K562 (cell line): ENCODE data around the gene PACS1. TPM values are rescaled to one million over a fixed set of nuclear protein-coding genes. Genes with fewer than 3 reads are reported as not detected.

ENCODE experiments used
- ATF6 ChIP-seq: sonication (generic); formaldehyde crosslinking; IDR thresholded peaks from 2 replicates; pipeline ENCODE4 v1.4.0; 2020; ENCODE audit warnings: mild to moderate bottlenecking, missing genetic modification reagents
- CAMTA2 ChIP-seq: fragments of 250-450 bp; sonication (Bioruptor Pico); conservative IDR thresholded peaks from 2 replicates; pipeline ENCODE4 v1.5.1; 2022
- CSDE1 ChIP-seq, 2 experiments: fragments of 450-650 bp; IDR thresholded peaks; 2 replicates each; pipeline ENCODE4 v1.6.1; 2016; ENCODE audit warnings: mild to moderate bottlenecking in 1 of 2
- E2F1 ChIP-seq: sonication (generic); formaldehyde crosslinking; IDR thresholded peaks from 2 replicates; pipeline ENCODE4 v1.8.1; 2023; ENCODE audit warnings: mild to moderate bottlenecking, missing genetic modification reagents, moderate library complexity
- ESRRA ChIP-seq: fragments of 450-650 bp; IDR thresholded peaks from 2 replicates; pipeline ENCODE4 v1.6.1; 2014; ENCODE audit warnings: low read depth, mild to moderate bottlenecking, moderate library complexity, borderline replicate concordance
- FOXM1 ChIP-seq, 2 experiments: fragments of 450-650 bp in 1 of 2; sonication (generic) in 1 of 2; formaldehyde crosslinking in 1 of 2; IDR thresholded peaks; 2 replicates each; pipeline versions ENCODE4 v1.6.1 to v1.9.0; 2017 to 2022; ENCODE audit warnings: low read depth in 2 of 2, mild to moderate bottlenecking in 2 of 2, missing genetic modification reagents in 1 of 2, moderate library complexity in 1 of 2
- IRF2 ChIP-seq: sonication (generic); formaldehyde crosslinking; IDR thresholded peaks from 2 replicates; pipeline ENCODE4 v1.8.1; 2022; ENCODE audit warnings: mild to moderate bottlenecking, missing genetic modification reagents
- MEF2D ChIP-seq: conservative IDR thresholded peaks from 2 replicates; pipeline ENCODE4 v1.6.1; 2016; ENCODE audit warnings: low read depth, missing genetic modification characterization, missing compliant biosample characterization
- RBBP5 ChIP-seq: fragments of 200-600 bp; sonication (generic); IDR thresholded peaks from 2 replicates; pipeline ENCODE4 v1.6.1; 2012; ENCODE audit warnings: borderline replicate concordance, mild to moderate bottlenecking, low read length, control low read depth, inconsistent platforms; ENCODE audit not compliant: insufficient read depth, poor library complexity, severe bottlenecking
- SOX6 ChIP-seq: fragments of 450-650 bp; IDR thresholded peaks from 2 replicates; pipeline ENCODE4 v1.6.1; 2014; ENCODE audit warnings: mild to moderate bottlenecking
- STAT5B ChIP-seq: fragments of 250-450 bp; sonication (Bioruptor Pico); IDR thresholded peaks from 2 replicates; pipeline ENCODE4 v1.8.0; 2021; ENCODE audit warnings: mild to moderate bottlenecking, inconsistent platforms
- TSC22D4 ChIP-seq: fragments of 450-650 bp; IDR thresholded peaks from 2 replicates; pipeline ENCODE4 v1.6.1; 2016; ENCODE audit warnings: missing genetic modification characterization, missing biosample characterization, control low read depth
- ZNF444 ChIP-seq: fragments of 250-450 bp; sonication (Bioruptor Pico); IDR thresholded peaks from 2 replicates; pipeline ENCODE4 v1.4.0; 2020; ENCODE audit warnings: mild to moderate bottlenecking, moderate library complexity
- polyA plus RNA-seq, 8 experiments: library from polyadenylated mRNA; depleted of rRNA in 4 of 8; stranded (reverse) in 5 of 8; unstranded in 3 of 8; fragments of >200 nt; fragmentation: Nextera tagmentation in 2 of 8; fragmentation: Illumina TruSeq in 1 of 8; extraction: Ambion mirVana in 2 of 8; extraction: Trizol in 1 of 8; gene quantifications; 2 replicates each; pipeline versions ENCODE4 v1.2.1 to v1.2.3, GENCODE V29; 2011 to 2014; ENCODE audit warnings: inconsistent platforms in 1 of 8, missing spikeins in 1 of 8
- total RNA-seq, 7 experiments: library from RNA; depleted of rRNA in 6 of 7; stranded (reverse); fragments of >200 nt in 6 of 7; fragmentation: Illumina TruSeq in 2 of 7; extraction: Trizol in 2 of 7; gene quantifications; 2 replicates each; pipeline versions ENCODE4 v1.2.1 to v1.2.3, GENCODE V29; 2011 to 2021; ENCODE audit warnings: low replicate concordance in 1 of 7
- TF ChIP-seq, protein P1 (sequence below), 3 experiments: fragments of 200-800 bp in 1 of 3; fragments of 250-450 bp in 1 of 3; fragments of 450-650 bp in 1 of 3; sonication (Bioruptor Pico) in 1 of 3; sonication (Bioruptor generic) in 1 of 3; formaldehyde crosslinking in 1 of 3; IDR thresholded peaks; 2 replicates each; pipeline versions ENCODE4 v1.6.1 to v1.8.0; 2016 to 2022; ENCODE audit warnings: mild to moderate bottlenecking in 2 of 3, missing genetic modification characterization in 2 of 3, missing compliant biosample characterization in 1 of 3, moderate library complexity in 1 of 3
- TF ChIP-seq, protein P2 (sequence below): sonication (generic); formaldehyde crosslinking; IDR thresholded peaks from 2 replicates; pipeline ENCODE4 v1.8.1; 2022; ENCODE audit warnings: missing genetic modification reagents
- TF ChIP-seq, protein P3 (sequence below), 2 experiments: fragments of 450-650 bp in 1 of 2; sonication (generic) in 1 of 2; formaldehyde crosslinking in 1 of 2; IDR thresholded peaks in 1 of 2; conservative IDR thresholded peaks in 1 of 2; 2 replicates each; pipeline versions ENCODE4 v1.6.1 to v1.8.1; 2016 to 2023; ENCODE audit warnings: mild to moderate bottlenecking in 2 of 2, moderate library complexity in 2 of 2, inconsistent platforms in 1 of 2, missing genetic modification reagents in 1 of 2

Gene PACS1
- total and polyA plus RNA-seq, 9 of the 15 experiments (the other 6 are each of a cell fraction or from before 2014, with no cell fraction given) = 0.34 to 28.1 (median 8.5) TPM

DNA sequence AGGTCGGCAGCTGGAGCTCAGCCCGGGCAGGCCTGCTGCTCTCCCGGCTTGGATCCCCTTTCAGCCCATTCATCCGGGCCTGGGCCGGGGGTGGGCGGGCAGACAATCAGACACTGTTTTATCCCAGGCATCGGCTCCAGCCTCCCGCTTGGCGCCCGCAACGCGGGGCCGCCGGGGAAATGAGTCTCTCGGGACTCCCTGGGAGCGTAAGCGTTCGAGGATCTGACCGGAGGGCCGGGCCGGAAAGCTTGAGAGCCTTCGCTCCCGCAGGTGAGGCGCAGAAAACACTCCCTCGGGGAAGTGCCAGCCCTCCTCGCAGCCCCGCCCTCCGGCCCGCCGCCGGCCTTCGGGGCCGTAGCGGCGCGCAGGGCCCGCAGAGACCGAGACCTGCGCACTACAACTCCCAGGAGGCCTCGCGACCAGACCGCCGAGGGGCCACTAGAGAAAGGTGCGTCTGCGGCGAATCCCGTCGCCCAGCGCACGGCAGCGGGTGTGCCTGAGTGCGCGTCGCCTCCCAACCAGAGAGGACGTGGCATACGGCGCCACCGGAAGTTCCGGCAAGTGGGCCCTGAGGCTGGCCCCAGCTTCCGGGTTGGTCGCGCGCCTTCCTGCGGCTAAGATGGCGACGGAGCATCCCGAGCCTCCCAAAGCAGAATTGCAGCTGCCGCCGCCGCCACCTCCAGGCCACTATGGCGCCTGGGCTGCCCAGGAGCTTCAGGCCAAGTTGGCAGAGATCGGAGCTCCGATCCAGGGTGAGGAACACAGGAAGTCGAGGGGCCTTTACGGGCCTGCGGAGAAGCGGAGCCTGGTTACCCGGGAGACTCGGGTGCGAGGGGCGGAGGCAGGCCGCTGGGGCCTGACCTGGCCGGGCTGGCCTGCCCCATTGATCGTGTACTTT, 18.1 kb upstream of the PACS1 start, which contains the start of gene SF3B2 (continued):
- TF ChIP-seq, protein P1, sequence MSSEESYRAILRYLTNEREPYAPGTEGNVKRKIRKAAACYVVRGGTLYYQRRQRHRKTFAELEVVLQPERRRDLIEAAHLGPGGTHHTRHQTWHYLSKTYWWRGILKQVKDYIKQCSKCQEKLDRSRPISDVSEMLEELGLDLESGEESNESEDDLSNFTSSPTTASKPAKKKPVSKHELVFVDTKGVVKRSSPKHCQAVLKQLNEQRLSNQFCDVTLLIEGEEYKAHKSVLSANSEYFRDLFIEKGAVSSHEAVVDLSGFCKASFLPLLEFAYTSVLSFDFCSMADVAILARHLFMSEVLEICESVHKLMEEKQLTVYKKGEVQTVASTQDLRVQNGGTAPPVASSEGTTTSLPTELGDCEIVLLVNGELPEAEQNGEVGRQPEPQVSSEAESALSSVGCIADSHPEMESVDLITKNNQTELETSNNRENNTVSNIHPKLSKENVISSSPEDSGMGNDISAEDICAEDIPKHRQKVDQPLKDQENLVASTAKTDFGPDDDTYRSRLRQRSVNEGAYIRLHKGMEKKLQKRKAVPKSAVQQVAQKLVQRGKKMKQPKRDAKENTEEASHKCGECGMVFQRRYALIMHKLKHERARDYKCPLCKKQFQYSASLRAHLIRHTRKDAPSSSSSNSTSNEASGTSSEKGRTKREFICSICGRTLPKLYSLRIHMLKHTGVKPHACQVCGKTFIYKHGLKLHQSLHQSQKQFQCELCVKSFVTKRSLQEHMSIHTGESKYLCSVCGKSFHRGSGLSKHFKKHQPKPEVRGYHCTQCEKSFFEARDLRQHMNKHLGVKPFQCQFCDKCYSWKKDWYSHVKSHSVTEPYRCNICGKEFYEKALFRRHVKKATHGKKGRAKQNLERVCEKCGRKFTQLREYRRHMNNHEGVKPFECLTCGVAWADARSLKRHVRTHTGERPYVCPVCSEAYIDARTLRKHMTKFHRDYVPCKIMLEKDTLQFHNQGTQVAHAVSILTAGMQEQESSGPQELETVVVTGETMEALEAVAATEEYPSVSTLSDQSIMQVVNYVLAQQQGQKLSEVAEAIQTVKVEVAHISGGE (CRISPR knock-in tag; IDR thresholded peaks at IDR 0.05) = peak; percentile 9 to 95 (median 63); a peak in 5 of 6 replicates
- TF ChIP-seq, protein P2, sequence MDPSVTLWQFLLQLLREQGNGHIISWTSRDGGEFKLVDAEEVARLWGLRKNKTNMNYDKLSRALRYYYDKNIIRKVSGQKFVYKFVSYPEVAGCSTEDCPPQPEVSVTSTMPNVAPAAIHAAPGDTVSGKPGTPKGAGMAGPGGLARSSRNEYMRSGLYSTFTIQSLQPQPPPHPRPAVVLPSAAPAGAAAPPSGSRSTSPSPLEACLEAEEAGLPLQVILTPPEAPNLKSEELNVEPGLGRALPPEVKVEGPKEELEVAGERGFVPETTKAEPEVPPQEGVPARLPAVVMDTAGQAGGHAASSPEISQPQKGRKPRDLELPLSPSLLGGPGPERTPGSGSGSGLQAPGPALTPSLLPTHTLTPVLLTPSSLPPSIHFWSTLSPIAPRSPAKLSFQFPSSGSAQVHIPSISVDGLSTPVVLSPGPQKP (CRISPR knock-in tag) = no peak
- no peak for TF ChIP-seq MEF2D (tag)
- no peak for TF ChIP-seq STAT5B
- TF ChIP-seq CAMTA2 (CRISPR knock-in tag) = no peak
- no peak for TF ChIP-seq ZNF444
- peak; percentile 63; the same call in 1 of the 2 replicates for TF ChIP-seq ATF6
- TF ChIP-seq ESRRA = peak; percentile 84; the same call in 1 of the 2 replicates
- TF ChIP-seq IRF2 (CRISPR knock-in tag) = no peak
- TF ChIP-seq RBBP5 = peak; percentile 87
- TF ChIP-seq, protein P3, sequence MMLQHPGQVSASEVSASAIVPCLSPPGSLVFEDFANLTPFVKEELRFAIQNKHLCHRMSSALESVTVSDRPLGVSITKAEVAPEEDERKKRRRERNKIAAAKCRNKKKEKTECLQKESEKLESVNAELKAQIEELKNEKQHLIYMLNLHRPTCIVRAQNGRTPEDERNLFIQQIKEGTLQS (IDR thresholded peaks at IDR 0.05) = no peak
- TF ChIP-seq, protein P3 (CRISPR knock-in tag; conservative IDR thresholded peaks at IDR 0.05) = 0 out of 2 replicates have a peak, but pooled peaks have one; percentile 12
- TF ChIP-seq FOXM1 (IDR thresholded peaks at IDR 0.05; ENCODE audit: low read depth) = no peak
- peak; percentile 93 for TF ChIP-seq FOXM1 (CRISPR knock-in tag; IDR thresholded peaks at IDR 0.05; ENCODE audit: low read depth)
- TF ChIP-seq SOX6 = no peak; the same call in 1 of the 2 replicates
- peak; percentile 42 for TF ChIP-seq E2F1 (CRISPR knock-in tag)
- TF ChIP-seq CSDE1 (IDR thresholded peaks at IDR 0.05) = no peak
- no peak for TF ChIP-seq TSC22D4 (tag)
